HepG2 (cell line): ENCODE results near the gene MAP2K7. TPM values are rescaled to one million over a fixed set of nuclear protein-coding genes. Genes with fewer than 3 reads are reported as not detected.

ENCODE experiments used
- ATAC-seq: fragments of 200-7000 bp; cut with Tn5 transposase; 3 replicates; pipeline ENCODE4 v1.9.1; 2020; ENCODE audit warnings: mild to moderate bottlenecking, moderate library complexity
- BruUV-seq: library from RNA; stranded (reverse); fragments of 400-500 nt; replicated peaks from 2 replicates; lab custom pipeline; 2021; lab: Mats Ljungman, UMichigan
- CTCF ChIA-PET: fragments of 300-600 bp; formaldehyde crosslinking; extraction: SDS; loops from one replicate; lab custom pipeline; 2021; ENCODE audit warnings: low total read pairs, inconsistent platforms, low intra/inter-chr PET ratio; lab: Yijun Ruan, JAX
- POLR2A ChIA-PET: fragments of 350-600 bp; sonication (Branson Sonifier 250); formaldehyde crosslinking; loops from one replicate; lab custom pipeline; 2020; ENCODE audit warnings: antibody characterized with exemption, inconsistent platforms; lab: Yijun Ruan, JAX
- DNase-seq: peaks from one replicate; pipeline ENCODE4 v3.0.0-alpha.2; 2015; ENCODE audit warnings: low spot score
- FAIRE-seq: peaks from 3 replicates; lab custom pipeline; 2011; peaks lifted over from hg19 to GRCh38; lab: Jason Lieb, UNC
- H2AFZ ChIP-seq: one replicate; pipeline ENCODE4 v1.6.1; 2011; ENCODE audit warnings: low read length, inconsistent platforms
- H3K27ac ChIP-seq: fragments of 300-600 bp; 3 replicates; pipeline ENCODE4 v1.8.0; 2011; ENCODE audit warnings: mixed run types, mild to moderate bottlenecking, mixed read lengths, low read length, inconsistent platforms; ENCODE audit not compliant: insufficient read depth; ENCODE audit errors: extremely low read length
- H3K27me3 ChIP-seq, 2 experiments: fragments of 200-600 bp in 1 of 2; 2 replicates in 1 of 2; 3 replicates in 1 of 2; pipeline versions ENCODE4 v1.6.0 to v1.8.0; 2011; ENCODE audit warnings: low read length in 2 of 2, mild to moderate bottlenecking in 2 of 2, moderate library complexity in 2 of 2, inconsistent platforms in 1 of 2; ENCODE audit not compliant: insufficient read depth in 2 of 2, control insufficient read depth in 1 of 2
- H3K36me3 ChIP-seq, 2 experiments: fragments of 200-600 bp in 1 of 2; replicated peaks in 1 of 2; 2 replicates in 1 of 2; 3 replicates in 1 of 2; pipeline versions ENCODE4 v1.5.1 to v1.8.0; 2011; ENCODE audit warnings: low read length in 2 of 2, inconsistent platforms in 1 of 2; ENCODE audit not compliant: insufficient read depth in 2 of 2, control insufficient read depth in 1 of 2
- H3K4me1 ChIP-seq: 2 replicates; pipeline ENCODE4 v1.5.1; 2012; ENCODE audit warnings: low read length, inconsistent platforms; ENCODE audit not compliant: insufficient read depth
- H3K4me2 ChIP-seq: 2 replicates; pipeline ENCODE4 v1.6.0; 2011; ENCODE audit warnings: low read depth, low read length, inconsistent platforms
- H3K4me3 ChIP-seq, 3 experiments: fragments of 200-600 bp in 1 of 3; sonication (generic), shearing (Covaris generic) in 1 of 3; replicated peaks in 1 of 3; 2 replicates each; pipeline ENCODE4 v1.5.1; 2011 to 2016; ENCODE audit warnings: low read length in 3 of 3, inconsistent platforms in 2 of 3, low read depth in 2 of 3, mild to moderate bottlenecking in 2 of 3, control low read depth in 1 of 3, mixed read lengths in 1 of 3; ENCODE audit not compliant: insufficient read depth in 1 of 3
- H3K79me2 ChIP-seq: one replicate; pipeline ENCODE4 v1.6.1; 2011; ENCODE audit warnings: low read length, inconsistent platforms; ENCODE audit not compliant: insufficient read depth
- H3K9ac ChIP-seq: 2 replicates; pipeline ENCODE4 v1.6.0; 2011; ENCODE audit warnings: mild to moderate bottlenecking, low read depth, low read length, inconsistent platforms; ENCODE audit not compliant: insufficient read depth
- H3K9me3 ChIP-seq: 2 replicates; pipeline ENCODE4 v1.5.1; 2012; ENCODE audit warnings: mild to moderate bottlenecking, low read length
- H4K20me1 ChIP-seq: 2 replicates; pipeline ENCODE4 v1.6.0; 2011; ENCODE audit warnings: inconsistent platforms, mild to moderate bottlenecking, low read length, moderate library complexity; ENCODE audit not compliant: insufficient read depth
- ATF2 ChIP-seq: sonication (generic); formaldehyde crosslinking; IDR thresholded peaks from 2 replicates; pipeline ENCODE4 v1.4.0; 2020; ENCODE audit warnings: missing genetic modification reagents
- CTCF ChIP-seq: sonication (generic); formaldehyde crosslinking; IDR thresholded peaks from 2 replicates; pipeline ENCODE4 v1.5.0; 2020; ENCODE audit warnings: mild to moderate bottlenecking, missing genetic modification reagents, moderate library complexity
- DNMT1 ChIP-seq: sonication (generic); formaldehyde crosslinking; IDR thresholded peaks from 2 replicates; pipeline ENCODE4 v1.5.1; 2020; ENCODE audit warnings: mild to moderate bottlenecking, missing genetic modification reagents
- FOXJ3 ChIP-seq: sonication (generic); formaldehyde crosslinking; IDR thresholded peaks from 2 replicates; pipeline ENCODE4 v1.4.0; 2020; ENCODE audit warnings: missing genetic modification reagents, mild to moderate bottlenecking, borderline replicate concordance
- NKX3-1 ChIP-seq: sonication (generic); formaldehyde crosslinking; IDR thresholded peaks from 2 replicates; pipeline ENCODE4 v1.5.0; 2020; ENCODE audit warnings: missing genetic modification reagents
- ZNF441 ChIP-seq: sonication (generic); formaldehyde crosslinking; IDR thresholded peaks from 2 replicates; pipeline ENCODE4 v1.7.0; 2021; ENCODE audit warnings: missing genetic modification reagents, borderline replicate concordance
- WGBS: methylation state at CpG from one replicate; pipeline ENCODE4 v1.1.6; 2017; ENCODE audit warnings: low lambda C conversion rate; 5-methylcytosine and 5-hydroxymethylcytosine counted together
- in situ Hi-C: cut with HindIII; loops from 2 replicates; pipeline ENCODE4 v1.10.0; 2017; ENCODE audit warnings: low pct_unique_long_range_greater_than_20kb; ENCODE audit not compliant: extremely low pct_ligation_motif_present
- intact Hi-C: fragments of 100-400 bp; cut with micrococcal nuclease; formaldehyde crosslinking; loops from one replicate; pipeline ENCODE4 v1.10.0; 2022; ENCODE audit not compliant: unreplicated experiment
- polyA plus RNA-seq, 8 experiments: library from polyadenylated mRNA; depleted of rRNA in 3 of 8; stranded (reverse) in 7 of 8; unstranded in 1 of 8; fragments of >200 nt; fragmentation: Illumina TruSeq in 4 of 8; extraction: Trizol in 4 of 8; gene quantifications; 2 replicates each; pipeline versions ENCODE4 v1.2.1 to v1.2.3, GENCODE V29; 2011 to 2016; ENCODE audit warnings: low read depth in 4 of 8, missing spikeins in 1 of 8, mixed read lengths in 1 of 8; ENCODE audit not compliant: insufficient read depth in 1 of 8
- total RNA-seq, 5 experiments: library from RNA; depleted of rRNA; stranded (reverse); fragments of >200 nt; fragmentation: Illumina TruSeq; extraction: Trizol; gene quantifications; 2 replicates each; pipeline ENCODE4 v1.2.3, GENCODE V29; 2016; ENCODE audit warnings: low read depth in 1 of 5

Gene MAP2K7
- total and polyA plus RNA-seq, 2 of the 13 experiments (the other 11 are each of a cell fraction or from before 2014, with no cell fraction given): 9.0 to 10.8 TPM

- TF ChIP-seq FOXJ3 (CRISPR knock-in tag) (no peak), ZNF441 (CRISPR knock-in tag) (no peak), ATF2 (CRISPR knock-in tag) (no peak), DNMT1 (CRISPR knock-in tag) (no peak)
These were observed 29.2 kb downstream of the MAP2K7 start (continued) for GRCh38 chr19:7932930-7933300.

GRCh38 chr19:7933411-7933810 lies 29.7 kb downstream of the MAP2K7 start:
- intact Hi-C loops: no loop called here
- no peak overlapping the region for H3K27ac ChIP-seq
- TF ChIP-seq CTCF (CRISPR knock-in tag) (peak; percentile 28; the same call in 1 of the 2 replicates), NKX3-1 (CRISPR knock-in tag) (no peak)
- TF ChIP-seq, all 625 proteins: peak for 1
- Histone ChIP-seq H3K9me3 (no peaks in the 10 kb centered on the region), H3K4me3 (no peak overlapping the region), H2AFZ (no peak overlapping the region), H3K9ac (no peak overlapping the region), H3K4me1 (no peaks in the 10 kb centered on the region), H4K20me1 (no peaks in the 10 kb centered on the region), H3K36me3 (peaks cover 38 to 72% of the 10 kb centered on the region in 2 experiments; a peak in 4 of 5 replicates), H3K4me2 (no peak overlapping the region), H3K79me2 (no peaks in the 10 kb centered on the region), H3K27me3 (no peaks in the 10 kb centered on the region)
- WGBS: 93% methylated on average over 8 of the region's 14 CpGs
- CTCF ChIA-PET: no interaction called here
- FAIRE-seq (no peak), ATAC-seq (peak; percentile 21), DNase-seq (no peak)
- no TSS peak for BruUV-seq
- in situ Hi-C loops: no loop called here
- POLR2A ChIA-PET: no interaction called here
